ENCODE measurements around the gene POLR3E. TPM values are rescaled to one million over a fixed set of nuclear protein-coding genes. Genes with fewer than 3 reads are reported as not detected.

The POLR3E gene
- total RNA-seq, 1 donor from 2014 or later = 32.5 TPM

DNA sequence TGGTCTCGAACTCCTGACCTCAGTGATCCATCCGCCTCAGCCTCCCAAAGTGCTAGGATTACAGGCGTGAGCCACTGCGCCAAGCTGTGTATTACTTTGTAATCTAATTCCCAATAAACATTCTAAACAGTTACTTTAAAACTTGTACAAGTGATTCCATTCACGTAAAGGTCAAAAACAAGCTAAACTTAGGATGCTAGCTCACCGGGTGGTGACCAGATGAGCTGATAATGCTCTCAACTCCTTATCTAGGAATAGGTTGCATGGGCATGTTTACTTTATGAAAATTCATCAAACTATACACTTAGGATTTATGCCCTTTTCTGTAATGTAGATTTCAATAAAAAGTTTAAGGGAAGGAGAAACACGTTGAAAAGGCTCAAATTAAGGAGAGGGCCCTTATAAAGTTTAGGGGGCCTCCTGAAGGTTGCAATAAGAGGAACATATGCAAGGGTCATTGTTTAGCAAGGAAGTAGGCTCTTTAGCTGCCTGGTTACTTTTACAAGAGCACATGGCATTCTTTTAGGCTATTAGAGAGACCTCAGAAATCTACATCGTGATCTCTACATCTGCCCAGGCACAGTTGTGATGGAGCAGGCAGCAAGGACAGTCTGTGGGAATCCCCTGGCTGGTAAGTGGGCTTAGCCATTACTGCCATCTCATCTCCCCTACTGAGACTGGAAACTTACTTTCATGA lies 63.9 kb downstream of the POLR3E start:
- Mint-ChIP-seq H3K27ac (ENCODE audit: unreplicated experiment) (peak overlapping the region; percentile 26), H3K4me3 (ENCODE audit: unreplicated experiment) (no peak overlapping the region), H3K9me3 (ENCODE audit: unreplicated experiment) (no peaks in the 10 kb centered on the region), H3K4me1 (ENCODE audit: low read depth, unreplicated experiment) (peaks cover 40% of the 10 kb centered on the region), H3K27me3 (ENCODE audit: low read depth, unreplicated experiment) (no peaks in the 10 kb centered on the region), H3K36me3 (ENCODE audit: low read depth, unreplicated experiment) (peaks cover 32% of the 10 kb centered on the region)
- Histone ChIP-seq H3K9ac (ENCODE audit: low read length) (no peak overlapping the region), H3K4me2 (ENCODE audit: low read length) (no peak overlapping the region), H4K20me1 (ENCODE audit: insufficient read depth, low read length) (peaks cover 73% of the 10 kb centered on the region), H3K4me1 (ENCODE audit: insufficient read depth, low read length) (peaks cover 13% of the 10 kb centered on the region), H3K79me2 (ENCODE audit: insufficient read depth, low read length) (peaks cover 77% of the 10 kb centered on the region), H3K4me3 (ENCODE audit: insufficient read depth, low read depth, low read length) (no peak overlapping the region), H3K9me3 (ENCODE audit: insufficient read depth, low read depth, low read length) (no peaks in the 10 kb centered on the region), H3K36me3 (ENCODE audit: insufficient read depth, low read length) (peaks cover 38% of the 10 kb centered on the region), H2AFZ (ENCODE audit: low read depth, low read length) (no peak overlapping the region), H3K27ac (ENCODE audit: low read depth, low read length) (no peak overlapping the region), H3K27me3 (ENCODE audit: insufficient read depth, low read length) (no peaks in the 10 kb centered on the region)
- no peak for FAIRE-seq
- no peak for DNase-seq (ENCODE audit: low read depth)
- TF ChIP-seq, protein P1, sequence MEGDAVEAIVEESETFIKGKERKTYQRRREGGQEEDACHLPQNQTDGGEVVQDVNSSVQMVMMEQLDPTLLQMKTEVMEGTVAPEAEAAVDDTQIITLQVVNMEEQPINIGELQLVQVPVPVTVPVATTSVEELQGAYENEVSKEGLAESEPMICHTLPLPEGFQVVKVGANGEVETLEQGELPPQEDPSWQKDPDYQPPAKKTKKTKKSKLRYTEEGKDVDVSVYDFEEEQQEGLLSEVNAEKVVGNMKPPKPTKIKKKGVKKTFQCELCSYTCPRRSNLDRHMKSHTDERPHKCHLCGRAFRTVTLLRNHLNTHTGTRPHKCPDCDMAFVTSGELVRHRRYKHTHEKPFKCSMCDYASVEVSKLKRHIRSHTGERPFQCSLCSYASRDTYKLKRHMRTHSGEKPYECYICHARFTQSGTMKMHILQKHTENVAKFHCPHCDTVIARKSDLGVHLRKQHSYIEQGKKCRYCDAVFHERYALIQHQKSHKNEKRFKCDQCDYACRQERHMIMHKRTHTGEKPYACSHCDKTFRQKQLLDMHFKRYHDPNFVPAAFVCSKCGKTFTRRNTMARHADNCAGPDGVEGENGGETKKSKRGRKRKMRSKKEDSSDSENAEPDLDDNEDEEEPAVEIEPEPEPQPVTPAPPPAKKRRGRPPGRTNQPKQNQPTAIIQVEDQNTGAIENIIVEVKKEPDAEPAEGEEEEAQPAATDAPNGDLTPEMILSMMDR (IDR thresholded peaks at IDR 0.05; ENCODE audit: insufficient read depth, low read depth, low read length) = no peak
- no peak for TF ChIP-seq EZH2 (IDR thresholded peaks at IDR 0.05; ENCODE audit: insufficient read depth, low read length)

DNA sequence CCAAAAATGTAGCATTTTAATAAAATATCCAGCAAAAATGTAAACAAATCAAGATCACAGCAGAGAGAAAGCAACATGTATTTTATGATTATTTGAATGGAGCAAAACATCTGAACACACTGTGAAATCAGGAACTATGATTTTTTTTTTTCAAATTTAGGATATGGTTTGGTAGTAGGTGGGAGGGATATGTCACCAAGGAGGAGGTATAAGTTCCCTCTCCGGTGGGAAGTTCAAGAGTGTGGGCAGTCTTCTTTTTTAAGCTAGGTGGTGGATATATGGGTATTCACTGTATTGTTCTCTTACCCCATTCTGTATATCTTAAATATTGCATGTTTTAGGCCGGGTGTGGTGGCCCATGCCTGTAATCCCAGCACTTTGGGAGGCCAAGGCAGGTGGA lies 67.0 kb downstream of the POLR3E start:
- no peak for TF ChIP-seq EZH2 (IDR thresholded peaks at IDR 0.05; ENCODE audit: insufficient read depth, low read length)
- TF ChIP-seq, protein P1 (IDR thresholded peaks at IDR 0.05; ENCODE audit: insufficient read depth, low read depth, low read length) = no peak

DNA sequence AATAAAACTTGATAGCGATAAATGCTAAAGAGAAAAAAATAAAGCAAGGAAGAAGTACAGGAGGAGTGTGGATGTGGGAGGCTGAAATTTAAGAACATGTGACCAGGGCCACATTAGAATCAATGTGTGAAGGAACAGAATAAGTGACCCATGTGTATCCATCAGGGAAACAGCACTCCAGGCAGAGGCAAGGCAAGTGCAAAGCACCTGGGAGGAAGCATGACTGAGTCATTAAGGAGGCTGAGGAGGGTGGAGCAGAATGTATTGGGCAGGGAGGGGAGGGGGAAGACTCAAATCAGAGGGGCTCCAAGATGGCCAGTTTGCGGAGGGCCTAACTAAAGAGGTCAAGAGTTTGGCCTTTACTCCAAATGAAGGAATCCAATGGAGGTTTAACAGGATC lies 69.2 kb downstream of the POLR3E start:
- H4K20me1 ChIP-seq (ENCODE audit: insufficient read depth, low read length) = peaks cover 93% of the 10 kb centered on the region
- no peaks in the 10 kb centered on the region for H3K9me3 Mint-ChIP-seq (ENCODE audit: unreplicated experiment)
- H3K27ac ChIP-seq (ENCODE audit: low read depth, low read length) = no peak overlapping the region
- peaks cover 37% of the 10 kb centered on the region for H3K4me1 Mint-ChIP-seq (ENCODE audit: low read depth, unreplicated experiment)
- no peak overlapping the region for H2AFZ ChIP-seq (ENCODE audit: low read depth, low read length)
- H3K4me1 ChIP-seq (ENCODE audit: insufficient read depth, low read length) = peaks cover 16% of the 10 kb centered on the region
- H3K27ac Mint-ChIP-seq (ENCODE audit: unreplicated experiment) = peak overlapping the region; percentile 36
- peaks cover 27% of the 10 kb centered on the region for H3K36me3 Mint-ChIP-seq (ENCODE audit: low read depth, unreplicated experiment)
- FAIRE-seq (no peak), DNase-seq (ENCODE audit: low read depth) (no peak)
- H3K36me3 ChIP-seq (ENCODE audit: insufficient read depth, low read length) = peaks cover 29% of the 10 kb centered on the region
- H3K27me3 Mint-ChIP-seq (ENCODE audit: low read depth, unreplicated experiment) = no peaks in the 10 kb centered on the region
- H3K4me3 Mint-ChIP-seq (ENCODE audit: unreplicated experiment) = peak overlapping the region; percentile 46
- no peak overlapping the region for H3K4me2 ChIP-seq (ENCODE audit: low read length)
- H3K9ac ChIP-seq (ENCODE audit: low read length) = no peak overlapping the region
- H3K4me3 ChIP-seq (ENCODE audit: insufficient read depth, low read depth, low read length) = no peak overlapping the region
- peaks cover 95% of the 10 kb centered on the region for H3K79me2 ChIP-seq (ENCODE audit: insufficient read depth, low read length)
- TF ChIP-seq, protein P1 (IDR thresholded peaks at IDR 0.05; ENCODE audit: insufficient read depth, low read depth, low read length) = no peak
- TF ChIP-seq EZH2 (IDR thresholded peaks at IDR 0.05; ENCODE audit: insufficient read depth, low read length) = no peak
- no peaks in the 10 kb centered on the region for H3K27me3 ChIP-seq (ENCODE audit: insufficient read depth, low read length)
- H3K9me3 ChIP-seq (ENCODE audit: insufficient read depth, low read depth, low read length) = no peaks in the 10 kb centered on the region

More for the DNA sequence above, 67.0 kb downstream of the POLR3E start:
- Histone ChIP-seq H4K20me1 (ENCODE audit: insufficient read depth, low read length) (peaks cover 89% of the 10 kb centered on the region), H3K27me3 (ENCODE audit: insufficient read depth, low read length) (no peaks in the 10 kb centered on the region), H3K9me3 (ENCODE audit: insufficient read depth, low read depth, low read length) (no peaks in the 10 kb centered on the region), H3K9ac (ENCODE audit: low read length) (no peak overlapping the region), H2AFZ (ENCODE audit: low read depth, low read length) (no peak overlapping the region), H3K4me3 (ENCODE audit: insufficient read depth, low read depth, low read length) (no peak overlapping the region), H3K27ac (ENCODE audit: low read depth, low read length) (no peak overlapping the region), H3K4me1 (ENCODE audit: insufficient read depth, low read length) (peaks cover 3% of the 10 kb centered on the region), H3K4me2 (ENCODE audit: low read length) (no peak overlapping the region), H3K79me2 (ENCODE audit: insufficient read depth, low read length) (peaks cover 95% of the 10 kb centered on the region), H3K36me3 (ENCODE audit: insufficient read depth, low read length) (peaks cover 39% of the 10 kb centered on the region)
- no peaks in the 10 kb centered on the region for H3K9me3 Mint-ChIP-seq (ENCODE audit: unreplicated experiment)
- H3K27me3 Mint-ChIP-seq (ENCODE audit: low read depth, unreplicated experiment) = no peaks in the 10 kb centered on the region
- H3K4me3 Mint-ChIP-seq (ENCODE audit: unreplicated experiment) = peak overlapping the region; percentile 41
- DNase-seq (ENCODE audit: low read depth) (no peak), FAIRE-seq (no peak)
- peaks cover 29% of the 10 kb centered on the region for H3K36me3 Mint-ChIP-seq (ENCODE audit: low read depth, unreplicated experiment)
- peaks cover 33% of the 10 kb centered on the region for H3K4me1 Mint-ChIP-seq (ENCODE audit: low read depth, unreplicated experiment)
- H3K27ac Mint-ChIP-seq (ENCODE audit: unreplicated experiment) = no peak overlapping the region

Data from astrocyte (in vitro differentiated cells and primary cell).